COLO829 (cell line): ENCODE measurements around the gene VIPR2.
A peak's percentile ranks its signal among the peaks of the same experiment; 100 is the strongest.

Source experiments
- DNase-seq: peaks from one replicate; pipeline ENCODE4 v3.0.0; 2012; ENCODE audit warnings: low spot score

The VIPR2 gene

DNA sequence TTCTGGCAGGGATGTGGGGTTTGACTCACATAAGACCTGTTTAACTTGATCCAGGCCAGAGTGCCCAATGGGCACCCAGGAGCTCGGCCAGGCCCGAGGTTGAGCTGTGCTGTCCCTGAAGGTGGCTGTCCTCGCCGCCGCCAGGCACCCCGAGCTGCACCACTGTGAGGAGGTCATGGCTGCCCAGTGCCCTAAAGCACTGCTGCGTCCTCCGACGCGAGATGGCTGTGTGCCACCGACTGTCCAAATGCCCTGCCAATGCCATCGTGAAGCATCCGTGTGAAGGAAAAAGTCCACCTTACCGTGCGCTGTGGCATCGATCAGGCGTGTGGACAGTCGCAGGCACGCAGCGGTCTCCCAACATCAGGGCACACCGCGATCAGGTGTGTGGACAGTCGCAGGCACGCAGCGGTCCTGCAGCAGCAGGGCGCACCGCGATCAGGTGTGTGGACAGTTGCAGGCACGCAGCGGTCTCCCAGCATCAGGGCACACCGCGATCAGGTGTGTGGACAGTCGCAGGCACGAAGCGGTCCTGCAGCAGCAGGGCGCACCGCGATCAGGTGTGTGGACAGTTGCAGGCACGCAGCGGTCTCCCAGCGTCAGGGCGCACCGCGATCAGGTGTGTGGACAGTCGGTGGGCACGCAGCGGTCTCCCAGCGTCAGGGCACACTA is 120.3 kb downstream of the VIPR2 start:
- no peak for DNase-seq

DNA sequence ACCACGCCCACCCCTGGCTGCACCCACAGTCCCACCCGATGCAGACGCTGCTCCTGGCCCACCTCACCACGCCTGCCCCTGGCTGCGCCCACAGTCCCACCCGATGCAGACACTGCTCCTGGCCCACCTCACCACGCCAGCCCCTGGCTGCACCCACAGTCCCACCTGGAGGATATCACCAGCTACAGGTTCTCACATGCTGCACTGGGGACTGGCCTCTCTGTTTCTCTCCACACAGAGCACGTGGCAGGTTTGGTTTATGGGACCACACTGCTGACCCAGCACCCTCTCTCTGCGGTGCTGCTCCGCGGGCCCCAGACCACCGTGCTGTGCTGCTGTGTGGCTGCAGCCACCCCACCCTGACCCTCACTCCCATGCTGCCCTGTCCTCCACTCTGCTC is 120.9 kb downstream of the VIPR2 start:
- DNase-seq = no peak

DNA sequence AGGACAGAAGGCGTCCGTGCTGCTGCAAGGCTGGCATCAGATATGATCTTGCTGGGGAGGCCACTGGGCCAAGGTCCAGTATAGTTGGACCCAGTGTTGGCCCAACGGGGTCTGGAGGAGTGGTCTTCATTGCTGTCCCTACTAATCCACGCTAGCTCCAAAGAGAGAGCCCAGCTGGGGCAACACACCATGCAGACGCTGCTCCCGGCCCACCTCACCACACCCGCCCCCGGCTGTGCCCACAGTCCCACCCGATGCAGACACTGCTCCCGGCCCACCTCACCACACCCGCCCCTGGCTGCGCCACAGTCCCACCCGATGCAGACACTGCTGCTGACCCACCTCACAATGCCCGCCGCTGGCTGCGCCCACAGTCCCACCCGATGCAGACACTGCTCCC is 121.5 kb downstream of the VIPR2 start:
- DNase-seq = no peak

DNA sequence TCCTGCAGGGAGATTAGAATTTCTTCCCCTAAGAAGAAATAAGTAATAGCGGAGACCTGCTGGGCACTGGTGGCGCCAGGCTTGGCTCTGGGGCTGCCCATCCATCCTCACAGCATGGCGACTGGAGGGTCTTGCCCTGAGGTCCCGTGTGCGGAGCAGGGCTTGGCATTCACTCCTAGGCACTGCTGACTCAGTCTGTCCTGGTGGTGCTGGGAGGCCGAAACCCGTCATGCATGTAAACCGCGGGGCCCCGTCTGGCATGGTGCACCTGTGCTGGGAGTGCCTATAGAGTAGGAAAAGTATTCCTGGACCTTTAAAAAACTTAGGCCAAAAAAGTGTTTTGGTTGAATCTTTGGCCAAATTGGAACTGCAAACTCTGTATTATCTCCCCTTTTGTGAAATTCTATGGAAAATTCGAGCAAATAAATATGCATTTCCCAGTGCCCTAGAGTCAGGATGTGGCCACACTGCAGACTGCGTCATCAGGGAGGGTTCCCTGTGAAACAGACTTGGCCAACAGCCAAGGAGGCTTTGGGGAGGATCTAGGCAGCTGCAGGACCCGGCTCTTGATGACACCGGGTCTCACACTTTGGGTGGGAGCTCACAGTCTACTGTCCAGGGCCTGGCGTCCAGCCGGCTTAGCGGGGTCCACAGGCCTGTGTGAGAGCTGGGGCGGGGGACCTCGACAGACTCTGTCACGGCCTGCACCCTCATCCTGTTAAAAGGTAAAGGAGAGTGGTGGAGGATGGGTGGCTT is 122.3 kb downstream of the VIPR2 start:
- DNase-seq = no peak

DNA sequence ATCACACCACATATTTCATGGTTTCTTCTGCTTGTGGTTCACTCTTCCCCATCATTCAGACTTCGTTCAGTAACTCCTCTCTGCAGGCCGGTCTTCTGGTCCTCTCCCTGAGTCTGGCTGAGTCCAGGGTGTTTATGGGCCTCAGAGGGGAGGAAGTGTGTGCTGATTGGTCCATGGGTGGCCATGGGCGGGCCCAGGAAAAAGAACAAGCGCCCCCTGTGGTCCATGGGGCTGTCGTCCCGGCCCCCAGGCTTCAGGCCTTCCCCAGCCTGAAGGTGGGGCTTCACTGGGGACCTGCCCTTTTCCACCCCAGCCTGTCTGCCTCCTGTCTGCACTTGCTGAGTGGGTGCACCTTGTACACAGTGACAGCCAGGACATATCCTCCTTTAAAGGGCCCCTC is 123.7 kb downstream of the VIPR2 start:
- no peak for DNase-seq

DNA sequence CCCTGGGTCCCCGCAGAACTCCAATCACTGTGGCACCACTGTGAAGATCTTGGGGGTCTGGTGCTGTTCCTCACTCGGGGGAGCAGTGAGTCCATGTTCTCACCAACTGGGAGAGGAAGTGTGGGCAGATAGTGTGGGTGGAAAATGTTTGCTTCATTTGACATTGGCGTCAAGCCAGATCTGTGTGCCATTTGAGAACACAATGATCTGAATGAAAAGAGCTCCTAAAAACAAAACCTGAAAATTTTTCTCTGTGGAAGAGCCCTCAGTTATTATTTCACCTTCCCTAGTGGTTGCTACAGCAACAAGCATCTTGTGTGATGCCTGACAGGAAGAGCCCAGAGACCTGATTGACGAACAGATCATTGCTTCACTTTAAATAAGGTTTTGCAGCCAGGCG is 125.6 kb downstream of the VIPR2 start:
- no peak for DNase-seq

DNA sequence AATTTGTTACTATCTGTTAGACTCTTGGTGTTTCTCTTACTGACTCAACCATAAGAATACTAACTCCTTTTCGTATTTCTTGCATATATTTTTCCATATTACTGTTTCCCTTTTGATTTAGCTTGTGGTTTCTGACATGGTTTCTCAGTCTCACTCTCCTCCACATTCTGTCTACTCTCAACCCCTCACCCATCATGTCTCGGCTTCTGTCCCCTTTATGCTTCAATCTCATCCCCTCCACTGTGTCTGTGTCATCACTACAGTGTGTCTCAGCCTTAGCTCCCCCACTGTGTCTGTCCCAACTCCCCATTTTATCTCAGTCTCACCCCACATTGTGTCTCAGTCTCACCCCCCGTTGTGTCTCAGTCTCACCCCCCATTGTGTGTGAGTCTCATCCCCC is 126.9 kb downstream of the VIPR2 start:
- no peak for DNase-seq

DNA sequence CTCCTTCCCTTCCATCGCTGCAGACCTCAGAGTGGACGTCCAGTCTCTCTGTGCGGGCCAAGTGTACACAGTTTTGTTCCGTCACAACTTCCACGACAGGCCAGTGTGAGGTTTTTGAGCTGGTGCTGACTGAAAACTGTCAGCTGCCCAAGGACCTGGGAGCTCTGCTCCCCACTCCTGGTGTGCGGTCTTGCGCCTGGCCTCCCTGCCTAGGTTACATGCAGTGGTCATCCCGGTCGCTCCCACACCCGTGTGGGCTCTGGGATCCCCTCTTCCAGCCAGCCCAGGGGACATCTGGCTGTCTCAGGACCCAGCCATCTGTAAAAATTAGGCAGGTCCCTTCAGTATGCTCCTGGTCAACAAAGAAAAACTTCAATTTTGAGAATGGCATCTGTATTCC is 127.5 kb downstream of the VIPR2 start:
- no peak for DNase-seq

DNA sequence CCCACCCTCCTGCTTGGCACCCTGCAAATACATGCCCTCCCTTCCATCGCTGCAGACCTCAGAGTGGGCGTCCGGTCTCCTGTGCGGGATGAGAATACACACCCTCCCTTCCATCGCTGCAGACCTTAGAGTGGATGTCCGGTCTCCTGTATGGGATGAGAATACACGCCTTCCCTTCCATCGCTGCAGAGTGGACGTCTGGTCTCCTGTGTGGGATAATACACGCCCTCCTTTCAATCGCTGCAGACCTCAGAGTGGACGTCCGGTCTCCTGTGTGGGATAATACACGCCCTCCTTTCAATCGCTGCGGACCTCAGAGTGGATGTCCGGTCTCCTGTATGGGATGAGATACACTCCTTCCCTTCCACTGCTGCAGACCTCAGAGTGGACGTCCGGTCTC is 128.1 kb downstream of the VIPR2 start:
- no peak for DNase-seq

DNA sequence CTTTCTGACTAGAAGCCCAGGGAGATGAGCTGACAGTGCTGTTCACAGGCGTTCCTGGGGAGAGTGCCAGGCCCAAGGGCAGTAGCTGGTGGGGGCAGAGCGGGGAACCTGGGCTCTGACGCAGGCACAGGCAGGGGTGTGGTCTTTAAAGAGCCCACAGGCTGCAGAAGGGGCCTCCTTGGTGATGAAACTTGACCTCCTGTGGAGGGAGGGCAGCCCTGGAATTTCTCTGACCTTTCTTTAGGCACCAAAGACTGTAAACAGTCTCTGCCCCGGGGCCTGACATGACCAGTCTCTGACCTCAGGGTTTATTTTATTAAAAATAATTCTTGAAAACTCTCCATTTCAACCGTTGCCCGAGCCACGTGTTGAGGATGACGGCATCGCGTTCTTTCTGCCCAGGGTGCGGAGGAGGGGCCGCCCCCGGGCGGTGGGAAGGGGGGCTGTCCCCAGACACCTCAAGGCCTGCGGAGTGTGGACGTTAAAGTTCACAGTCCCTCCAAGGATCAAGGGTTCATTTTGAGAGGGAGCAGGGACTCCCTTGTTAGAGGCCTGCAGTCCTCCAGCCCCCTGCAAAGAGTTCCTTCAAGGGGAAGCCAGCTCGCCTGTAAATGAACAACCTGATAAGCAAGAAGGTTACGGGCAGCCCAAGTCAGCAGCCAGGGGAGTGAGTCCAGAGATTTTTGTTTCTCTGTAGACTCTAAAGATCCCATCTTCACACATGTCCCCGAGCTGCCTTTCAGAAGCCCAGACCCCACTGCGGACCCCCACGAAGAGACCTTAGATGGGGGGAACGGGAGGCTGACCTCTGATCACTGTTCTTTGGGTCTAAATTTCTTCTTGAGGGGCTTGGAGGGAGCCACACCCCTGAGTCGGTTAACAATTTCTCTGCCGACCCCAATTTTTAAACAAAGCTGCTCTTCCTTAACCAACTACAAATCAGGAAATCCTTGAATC is 128.9 kb downstream of the VIPR2 start:
- peak; percentile 5 for DNase-seq

DNA sequence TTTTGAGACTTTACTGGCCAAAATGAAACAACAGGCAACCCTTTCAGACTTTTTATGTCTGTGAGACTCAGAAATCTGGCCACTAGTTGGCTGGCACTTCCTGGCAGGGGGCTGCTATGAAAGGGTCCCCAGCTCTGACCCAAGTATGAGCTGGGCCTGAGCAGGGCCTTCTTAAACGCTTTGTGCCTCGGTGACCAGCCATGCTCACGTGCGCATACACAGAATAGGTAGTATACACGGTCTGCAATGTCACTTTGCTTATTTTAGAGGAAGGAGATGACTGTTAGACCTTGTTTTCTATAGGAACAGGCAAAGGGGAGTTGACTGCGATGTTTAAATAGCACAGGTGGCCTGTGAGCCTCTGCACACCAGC is 129.6 kb downstream of the VIPR2 start:
- DNase-seq = no peak

DNA sequence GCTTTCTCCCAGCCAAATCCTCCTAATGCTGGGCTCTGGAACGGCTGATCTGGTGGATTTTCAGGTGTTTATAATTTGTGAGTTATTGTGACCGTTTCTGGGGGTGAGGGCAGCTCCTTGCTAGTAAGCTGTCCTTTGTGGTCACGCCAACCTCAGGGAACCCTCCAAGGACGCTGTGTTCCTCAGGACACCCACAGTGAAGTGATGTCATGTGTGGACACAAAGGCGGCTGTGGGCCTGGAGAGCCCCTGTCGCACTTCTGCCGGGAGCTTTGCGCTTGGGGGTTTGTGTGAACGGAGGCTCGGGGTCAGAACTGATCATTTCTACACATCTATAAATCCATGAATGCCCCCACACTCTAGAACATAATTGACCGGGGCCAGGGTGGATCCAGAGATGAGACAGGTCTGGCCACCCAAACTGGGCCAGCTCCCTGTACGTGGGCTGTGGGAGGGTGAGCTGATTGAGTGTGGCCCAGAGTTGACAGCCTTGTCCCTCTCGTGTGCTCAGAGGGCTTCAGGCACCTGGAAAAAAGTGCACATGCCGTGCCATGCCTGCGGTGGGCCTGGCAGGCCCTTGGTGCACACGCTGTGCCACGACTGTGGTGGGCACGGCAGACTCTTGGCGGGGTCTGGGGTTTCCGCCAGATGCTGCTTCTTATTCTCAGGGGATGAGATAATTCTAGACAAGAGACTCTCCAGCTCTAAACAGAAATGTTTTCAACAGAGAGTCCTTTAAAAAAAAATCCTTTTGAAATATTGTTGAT is 130.2 kb downstream of the VIPR2 start:
- no peak for DNase-seq

DNA sequence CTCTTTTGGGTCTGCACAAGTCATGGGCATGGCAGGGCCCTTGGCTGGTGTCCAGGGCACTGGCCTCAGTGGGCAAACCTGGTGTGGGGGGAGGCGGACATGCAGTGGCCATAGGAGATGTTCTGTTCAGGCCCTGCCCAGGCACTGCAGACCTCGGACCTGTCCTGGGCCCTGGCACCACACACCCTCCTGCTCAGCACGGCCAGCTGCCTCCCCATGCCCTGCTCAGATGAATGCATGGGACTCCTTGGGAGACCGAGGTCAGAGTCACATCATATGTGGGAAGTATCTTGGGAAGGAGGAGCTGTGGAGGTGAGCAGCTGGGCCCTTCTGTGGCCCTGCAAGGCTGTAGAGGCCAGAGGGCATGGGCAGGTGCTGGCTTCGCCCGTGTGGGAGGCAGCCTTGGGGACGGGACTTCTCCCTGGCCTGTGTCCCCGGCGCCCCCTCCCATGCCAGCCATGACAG is 130.8 kb downstream of the VIPR2 start:
- no peak for DNase-seq

DNA sequence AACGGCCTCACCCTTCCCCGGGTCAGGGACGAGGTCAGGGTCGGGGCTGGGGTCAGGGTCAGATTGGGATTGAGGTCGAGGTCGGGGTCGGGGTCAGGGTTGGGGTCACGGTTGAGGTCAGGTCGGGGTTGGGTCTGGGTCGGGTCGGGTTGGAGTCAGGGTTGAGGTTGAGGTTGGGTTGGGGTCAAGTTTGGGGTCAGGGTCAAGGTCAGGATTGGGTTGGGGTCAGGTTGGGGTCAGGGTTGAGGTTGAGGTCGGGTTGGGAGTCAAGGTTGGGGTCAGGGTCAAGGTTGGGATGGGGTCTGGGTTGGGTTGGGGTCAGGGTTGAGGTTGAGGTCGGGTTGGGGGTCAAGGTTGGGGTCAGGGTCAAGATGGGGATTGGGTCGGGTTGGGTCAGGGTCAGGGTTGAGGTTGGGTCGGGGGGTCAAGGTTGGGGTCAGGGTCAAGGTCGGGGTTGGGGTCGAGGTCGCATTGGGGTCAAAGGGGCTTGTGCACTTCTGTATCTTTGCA is 131.4 kb downstream of the VIPR2 start:
- no peak for DNase-seq

DNA sequence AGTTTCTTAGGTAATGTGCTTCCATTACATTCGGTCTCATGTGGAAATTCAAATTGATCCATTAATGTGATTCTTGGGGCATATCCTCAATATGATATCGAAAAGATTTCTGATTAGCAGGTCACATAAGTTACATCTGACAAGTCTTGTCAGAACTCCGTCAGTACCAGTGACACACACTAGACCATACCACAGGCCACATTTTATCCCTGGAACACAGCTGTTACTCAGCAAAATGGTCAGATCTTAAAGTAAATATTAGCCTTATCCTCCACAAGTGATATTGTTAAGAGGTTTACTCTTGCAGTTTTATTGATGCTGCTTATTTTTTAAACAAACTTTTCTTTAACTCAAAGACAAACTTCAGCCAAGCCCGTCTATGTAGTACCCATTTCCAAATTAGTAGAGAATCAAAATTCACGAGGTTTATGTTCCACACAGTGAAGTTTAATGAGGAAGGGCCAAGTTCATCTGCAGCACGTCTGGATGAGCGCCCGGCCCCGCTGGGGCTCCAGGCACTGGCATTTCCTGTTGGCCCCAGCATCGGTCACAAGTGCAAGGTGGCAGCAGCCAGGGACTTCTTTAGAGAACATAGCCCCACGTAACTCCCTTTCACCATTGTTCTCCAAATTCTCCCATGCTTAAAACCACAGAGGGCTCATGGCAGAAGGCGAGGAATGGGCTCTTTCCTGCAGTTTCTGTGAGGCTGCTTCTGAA is 132.2 kb downstream of the VIPR2 start:
- peak; percentile 3 for DNase-seq

DNA sequence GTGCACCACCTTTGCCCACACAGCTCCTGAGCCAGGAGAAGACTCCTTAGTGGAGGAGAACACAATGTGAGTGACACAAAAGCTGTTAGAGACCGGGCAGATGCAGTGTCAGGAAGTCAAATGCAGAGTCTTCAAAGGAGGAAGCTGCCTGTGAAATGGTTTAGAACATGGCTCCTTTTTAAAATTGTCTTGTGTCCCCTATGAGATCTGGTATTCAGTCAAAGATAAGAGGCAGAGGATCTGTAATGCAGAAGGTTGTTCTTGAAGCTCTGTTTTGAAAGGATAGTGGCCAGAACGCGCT is 133.0 kb downstream of the VIPR2 start:
- no peak for DNase-seq

DNA sequence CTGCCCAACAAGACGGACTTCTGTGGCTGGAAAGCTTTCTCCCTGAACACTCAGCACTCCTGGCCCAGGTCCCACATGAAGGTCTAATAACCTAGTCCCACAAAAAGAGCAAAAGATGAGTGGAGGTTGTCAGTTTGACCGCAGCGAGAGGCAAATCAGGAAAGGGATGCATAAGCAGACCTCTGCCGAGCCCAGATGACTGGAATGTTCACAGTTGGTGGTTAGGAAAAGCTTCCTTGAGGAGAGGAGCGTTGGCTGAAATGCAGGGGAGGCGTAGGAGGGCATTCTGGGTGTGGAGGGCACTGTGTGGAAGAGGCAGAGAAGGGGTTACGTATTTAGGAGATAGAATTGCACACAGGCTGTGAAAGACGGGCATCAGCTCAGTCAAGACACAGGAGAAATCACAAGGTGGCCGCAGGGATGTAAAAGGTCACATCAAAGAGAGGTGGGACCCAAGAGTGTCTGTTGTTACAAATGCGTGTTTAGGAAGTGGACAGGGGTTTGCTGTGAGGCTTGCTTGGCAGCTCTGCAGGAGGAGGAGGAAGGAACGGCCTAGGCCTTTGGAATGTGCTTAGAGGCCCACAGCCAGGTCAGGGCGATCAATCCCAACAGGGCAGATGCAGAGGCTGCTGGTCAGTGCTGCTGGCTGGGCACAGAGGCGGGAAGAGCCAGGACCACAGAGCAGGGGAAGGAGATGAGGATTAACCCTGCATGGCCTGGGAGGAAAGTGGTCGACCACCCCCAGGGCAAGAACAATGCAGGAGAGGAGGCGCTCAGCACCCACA is 133.5 kb downstream of the VIPR2 start:
- no peak for DNase-seq

DNA sequence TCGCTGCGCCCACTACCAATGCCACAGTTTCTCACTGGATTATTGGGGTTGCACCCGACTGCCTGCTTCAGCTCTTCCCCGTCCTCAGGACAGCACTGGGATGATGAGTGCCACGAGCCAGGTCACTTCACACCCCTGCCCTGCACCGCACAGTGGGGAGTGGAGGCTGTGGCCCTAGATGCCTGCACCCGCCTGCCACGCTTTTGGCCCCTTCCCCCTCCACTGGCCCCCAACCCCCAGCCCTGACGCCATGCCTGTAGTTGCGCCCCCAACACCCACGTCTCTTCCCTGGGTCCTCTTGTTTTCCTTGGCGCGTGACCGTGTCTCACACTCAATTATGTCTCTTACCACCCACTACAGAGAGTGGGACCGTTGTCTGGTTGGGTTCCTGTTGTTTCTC is 134.3 kb downstream of the VIPR2 start:
- no peak for DNase-seq

DNA sequence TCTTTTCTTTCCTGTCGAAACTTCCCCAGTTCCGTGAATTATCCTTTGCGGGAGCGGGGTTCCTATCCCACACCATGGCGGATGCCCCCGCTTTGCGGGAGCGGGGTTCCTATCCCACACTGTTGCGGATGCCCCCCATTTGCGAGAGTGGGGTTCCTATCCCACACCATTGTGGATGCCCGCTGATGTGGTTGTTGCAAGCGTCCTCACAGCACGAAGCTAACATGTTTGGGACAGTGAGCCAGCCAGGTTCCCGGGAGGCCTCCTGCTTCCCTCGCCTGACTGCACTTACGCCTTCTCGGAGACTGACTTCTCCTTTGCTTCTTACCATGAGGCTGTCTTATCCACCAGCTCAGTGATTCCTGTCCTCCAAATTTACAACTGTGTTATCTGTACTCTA is 134.7 kb downstream of the VIPR2 start:
- no peak for DNase-seq

DNA sequence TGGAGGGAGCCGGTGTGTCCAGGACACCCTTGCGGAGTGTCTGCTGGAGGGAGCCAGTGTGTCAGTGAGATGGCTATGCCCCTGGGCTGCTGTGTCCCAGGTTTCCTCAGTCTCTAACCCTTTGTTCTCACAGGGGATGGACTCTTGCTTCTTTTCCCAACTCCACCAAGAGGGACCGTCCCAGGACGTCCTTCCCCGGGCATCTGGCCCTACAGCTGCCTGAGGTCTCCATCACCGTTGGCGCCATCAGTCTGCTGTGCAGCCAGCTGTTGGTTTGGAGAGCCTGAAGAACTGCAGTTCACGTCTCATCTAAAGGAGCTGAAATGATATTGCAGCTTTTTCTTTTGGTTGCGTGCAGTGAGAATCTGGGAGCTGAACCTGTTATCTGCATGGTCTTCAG is 136.2 kb downstream of the VIPR2 start:
- no peak for DNase-seq

DNA sequence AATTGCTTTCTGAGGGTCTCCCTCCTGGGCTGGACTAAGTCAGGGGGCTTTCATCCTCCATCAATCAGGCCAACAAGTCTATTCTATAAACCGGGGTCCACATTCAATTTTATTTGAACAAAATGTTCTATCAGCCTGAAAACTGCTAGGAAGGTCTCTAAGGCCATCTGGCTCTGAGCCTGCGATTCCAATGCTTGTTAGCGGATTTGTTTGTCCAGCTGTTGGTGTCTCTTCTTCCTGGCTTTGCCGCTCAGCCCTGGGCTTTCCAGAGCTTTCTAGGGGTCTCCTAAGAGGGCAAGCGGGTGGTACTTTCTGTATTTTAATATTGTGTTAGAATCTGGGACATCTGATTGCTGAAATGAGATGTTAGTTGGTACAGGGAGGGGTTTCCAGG is 136.7 kb downstream of the VIPR2 start:
- DNase-seq = no peak
